A549 (cell line): ENCODE measurements around the gene KNDC1. TPM values are rescaled to one million over a fixed set of nuclear protein-coding genes. Genes with fewer than 3 reads are reported as not detected.

Experiments used
- ATAC-seq, 2 experiments: fragments of 200-7000 bp in 1 of 2; fragments of >200 bp in 1 of 2; cut with Nextera tagmentation in 1 of 2; cut with Tn5 transposase in 1 of 2; 3 replicates each; pipeline versions ENCODE4 v1.8.0 to v1.9.1; 2018 to 2020; ENCODE audit warnings: mild to moderate bottlenecking in 1 of 2, moderate library complexity in 1 of 2
- CTCF ChIA-PET: fragments of 300-600 bp; sonication (Branson Sonifier 250); formaldehyde crosslinking; extraction: SDS; loops from one replicate; lab custom pipeline; 2021; ENCODE audit warnings: antibody characterized with exemption, inconsistent platforms; lab: Yijun Ruan, JAX
- POLR2A ChIA-PET: fragments of 350-600 bp; formaldehyde crosslinking; extraction: SDS; loops from one replicate; lab custom pipeline; 2021; ENCODE audit warnings: antibody characterized with exemption, inconsistent platforms; lab: Yijun Ruan, JAX
- DNase-seq, 2 experiments: peaks; one replicate each; pipeline versions ENCODE4 v3.0.0 to v3.0.0-alpha.2; 2011 to 2016; ENCODE audit warnings: low read depth in 1 of 2, low spot score in 1 of 2
- FAIRE-seq: peaks from 2 replicates; lab custom pipeline; 2011; peaks lifted over from hg19 to GRCh38; lab: Jason Lieb, UNC
- H3K27ac ChIP-seq, 2 experiments: fragments of >200 bp; sonication (Bioruptor Twin); formaldehyde crosslinking; 3 replicates each; pipeline ENCODE4 v1.5.1; 2016 to 2017
- H3K4me1 ChIP-seq: fragments of >200 bp; sonication (Bioruptor Twin); formaldehyde crosslinking; 3 replicates; pipeline ENCODE4 v1.6.1; 2016
- H3K4me2 ChIP-seq: fragments of >200 bp; sonication (Bioruptor Twin); formaldehyde crosslinking; 3 replicates; pipeline ENCODE4 v1.6.1; 2016
- H3K4me3 ChIP-seq: fragments of >200 bp; sonication (Bioruptor Twin); formaldehyde crosslinking; 3 replicates; pipeline ENCODE4 v1.5.1; 2016
- H3K9me3 ChIP-seq: fragments of >200 bp; sonication (Bioruptor Twin); formaldehyde crosslinking; 3 replicates; pipeline ENCODE4 v1.6.1; 2016
- BHLHE40 ChIP-seq: IDR thresholded peaks from 2 replicates; pipeline ENCODE4 v1.6.1; 2012; ENCODE audit warnings: low read depth, low read length, inconsistent platforms
- CBX2 ChIP-seq: fragments of 200-600 bp; sonication (generic); IDR thresholded peaks from 2 replicates; pipeline ENCODE4 v1.6.1; 2016; ENCODE audit warnings: low read depth, mild to moderate bottlenecking, borderline replicate concordance
- EHF ChIP-seq: fragments of 250-450 bp; sonication (Bioruptor Pico); IDR thresholded peaks from 2 replicates; pipeline ENCODE4 v1.5.0; 2020; ENCODE audit warnings: mild to moderate bottlenecking
- EHMT2 ChIP-seq: fragments of 200-600 bp; sonication (generic); IDR thresholded peaks from 2 replicates; pipeline ENCODE4 v1.6.1; 2016; ENCODE audit warnings: antibody characterized with exemption, low read depth, mild to moderate bottlenecking, moderate library complexity
- EP300 ChIP-seq, 2 experiments: fragments of >200 bp; sonication (Bioruptor Twin); formaldehyde crosslinking; IDR thresholded peaks; 2 replicates in 1 of 2; 3 replicates in 1 of 2; pipeline ENCODE4 v1.6.1; 2016 to 2017
- ESRRA ChIP-seq: fragments of 150-350 bp; IDR thresholded peaks from 2 replicates; pipeline ENCODE4 v1.6.1; 2014; ENCODE audit warnings: mild to moderate bottlenecking, low read length, borderline replicate concordance
- FOSB ChIP-seq: fragments of 250-450 bp; sonication (Bioruptor Pico); IDR thresholded peaks from 2 replicates; pipeline ENCODE4 v1.5.0; 2020; ENCODE audit warnings: mild to moderate bottlenecking, moderate library complexity
- HDAC2 ChIP-seq: fragments of 200-600 bp; sonication (generic); IDR thresholded peaks from 2 replicates; pipeline ENCODE4 v1.6.1; 2016
- HES2 ChIP-seq: fragments of >200 bp; sonication (Bioruptor Twin); formaldehyde crosslinking; IDR thresholded peaks from 2 replicates; pipeline ENCODE4 v1.6.1; 2016
- HOXA7 ChIP-seq: fragments of 250-450 bp; sonication (Bioruptor Pico); IDR thresholded peaks from 2 replicates; pipeline ENCODE4 v1.5.0; 2020; ENCODE audit warnings: mild to moderate bottlenecking, moderate library complexity
- HOXB13 ChIP-seq: fragments of 250-450 bp; sonication (Bioruptor Pico); IDR thresholded peaks from 2 replicates; pipeline ENCODE4 v1.5.0; 2020; ENCODE audit warnings: low read depth, mild to moderate bottlenecking, moderate library complexity
- JUN ChIP-seq, 2 experiments: fragments of >200 bp; sonication (Bioruptor Twin); formaldehyde crosslinking; IDR thresholded peaks; 2 replicates in 1 of 2; 3 replicates in 1 of 2; pipeline ENCODE4 v1.6.1; 2016 to 2017
- JUNB ChIP-seq: fragments of >200 bp; sonication (Bioruptor Twin); formaldehyde crosslinking; IDR thresholded peaks from 2 replicates; pipeline ENCODE4 v1.6.1; 2016
- NR3C1 ChIP-seq: fragments of >200 bp; sonication (Bioruptor Twin); formaldehyde crosslinking; IDR thresholded peaks from 3 replicates; pipeline ENCODE4 v1.6.1; 2017
- POLR2AphosphoS2 ChIP-seq: conservative IDR thresholded peaks from 2 replicates; pipeline ENCODE4 v1.6.1; 2012; ENCODE audit warnings: low read length, improper control_type of control experiment, inconsistent platforms
- RAD21 ChIP-seq, 2 experiments: fragments of >200 bp in 1 of 2; sonication (Bioruptor Twin) in 1 of 2; formaldehyde crosslinking in 1 of 2; IDR thresholded peaks in 1 of 2; conservative IDR thresholded peaks in 1 of 2; 2 replicates in 1 of 2; 3 replicates in 1 of 2; pipeline ENCODE4 v1.6.1; 2012 to 2018; ENCODE audit warnings: inconsistent platforms in 1 of 2
- RFX5 ChIP-seq: fragments of 450-650 bp; IDR thresholded peaks from 2 replicates; pipeline ENCODE4 v1.7.1; 2014; ENCODE audit warnings: antibody characterized with exemption, mild to moderate bottlenecking, moderate library complexity
- ZFP36 ChIP-seq: fragments of 450-650 bp; IDR thresholded peaks from 2 replicates; pipeline ENCODE4 v1.6.1; 2014; ENCODE audit warnings: borderline replicate concordance; ENCODE audit not compliant: partially characterized antibody
- WGBS: methylation state at CpG from one replicate; pipeline ENCODE4 v1.1.6; 2017; ENCODE audit errors: missing lambda C conversion rate; 5-methylcytosine and 5-hydroxymethylcytosine counted together
- polyA plus RNA-seq, 4 experiments: library from polyadenylated mRNA; depleted of rRNA in 3 of 4; stranded (reverse); fragments of >200 nt; fragmentation: RNase III in 1 of 4; extraction: RNeasy Plus Mini Kit Qiagen cat#74134 plus additional on column Dnase treatment in 1 of 4; gene quantifications; 2 replicates in 3 of 4; 3 replicates in 1 of 4; pipeline ENCODE4 v1.2.3, GENCODE V29; 2011 to 2017
- TF ChIP-seq, protein P1 (sequence below): IDR thresholded peaks from 2 replicates; pipeline ENCODE4 v1.6.1; 2012; ENCODE audit warnings: low read depth, borderline replicate concordance
- TF ChIP-seq, protein P2 (sequence below): fragments of 250-450 bp; sonication (Bioruptor Pico); IDR thresholded peaks from 2 replicates; pipeline ENCODE4 v1.5.0; 2020; ENCODE audit warnings: low read depth, mild to moderate bottlenecking, moderate library complexity
- TF ChIP-seq, protein P3 (sequence below): fragments of 150-350 bp; IDR thresholded peaks from 2 replicates; pipeline ENCODE4 v1.6.1; 2014; ENCODE audit warnings: low read depth, mild to moderate bottlenecking, low read length

The KNDC1 gene
- polyA plus RNA-seq, 2 of the 4 experiments (the other 2 are of a cell fraction): 0.56 to 0.63 TPM

DNA sequence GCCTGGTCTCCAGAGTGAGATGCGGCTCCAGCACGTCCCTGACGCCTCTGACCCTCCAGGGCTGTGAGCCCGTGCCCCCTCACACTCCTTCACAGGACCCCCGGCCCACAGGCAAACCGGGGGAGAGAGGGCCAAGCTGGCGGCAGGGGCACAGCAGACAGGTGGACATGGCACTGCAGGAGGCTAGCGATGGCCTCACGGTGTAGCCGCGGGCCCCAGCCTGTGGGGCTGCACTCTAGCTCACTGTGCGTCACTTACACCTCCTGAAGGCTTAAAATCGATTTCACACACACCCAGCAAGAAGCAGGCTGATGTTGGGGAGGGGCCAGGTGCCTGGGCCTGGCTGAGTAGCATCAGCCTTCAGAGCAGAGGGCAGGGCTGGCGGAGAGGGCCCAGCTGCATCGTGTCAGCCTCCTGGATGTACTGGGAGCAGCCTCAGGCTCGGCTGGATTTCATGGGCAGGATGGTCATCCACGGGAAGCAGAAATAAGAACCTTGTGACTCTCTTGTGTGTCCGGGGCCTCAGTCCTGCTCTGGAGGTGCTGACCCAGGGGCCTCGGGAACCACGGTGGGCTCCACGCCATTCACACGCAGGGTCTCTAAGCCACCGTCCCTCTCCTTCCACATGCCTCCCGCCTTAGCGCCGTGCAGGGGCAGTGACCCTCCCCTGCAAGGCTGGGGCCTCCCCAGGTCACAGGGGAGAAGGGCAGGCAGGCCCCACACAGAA lies 19.4 kb upstream of the KNDC1 start:
- Histone ChIP-seq H3K4me2 (no peak overlapping the region), H3K4me1 (peaks cover 6% of the 10 kb centered on the region; the same call in 2 of the 3 replicates), H3K27ac (no peak overlapping the region), H3K9me3 (no peaks in the 10 kb centered on the region), H3K4me3 (no peak overlapping the region)
- 75% methylated on average over 18 of the region's 26 CpGs for WGBS
- POLR2A ChIA-PET: no interaction called here
- no peak for DNase-seq
- TF ChIP-seq, protein P1, sequence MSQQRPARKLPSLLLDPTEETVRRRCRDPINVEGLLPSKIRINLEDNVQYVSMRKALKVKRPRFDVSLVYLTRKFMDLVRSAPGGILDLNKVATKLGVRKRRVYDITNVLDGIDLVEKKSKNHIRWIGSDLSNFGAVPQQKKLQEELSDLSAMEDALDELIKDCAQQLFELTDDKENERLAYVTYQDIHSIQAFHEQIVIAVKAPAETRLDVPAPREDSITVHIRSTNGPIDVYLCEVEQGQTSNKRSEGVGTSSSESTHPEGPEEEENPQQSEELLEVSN: no peak
- TF ChIP-seq FOSB (no peak), EP300 (IDR thresholded peaks at IDR 0.05) (no peak)
- FAIRE-seq: no peak
- no peak; a peak in 1 of 6 replicates for ATAC-seq
- CTCF ChIA-PET: interaction anchor here (1.4 to 1.6 kb wide), 2 partner anchors 86 to 201 kb away, joined by 3 to 4 read pairs; no protein-coding TSS in a partner anchor

DNA sequence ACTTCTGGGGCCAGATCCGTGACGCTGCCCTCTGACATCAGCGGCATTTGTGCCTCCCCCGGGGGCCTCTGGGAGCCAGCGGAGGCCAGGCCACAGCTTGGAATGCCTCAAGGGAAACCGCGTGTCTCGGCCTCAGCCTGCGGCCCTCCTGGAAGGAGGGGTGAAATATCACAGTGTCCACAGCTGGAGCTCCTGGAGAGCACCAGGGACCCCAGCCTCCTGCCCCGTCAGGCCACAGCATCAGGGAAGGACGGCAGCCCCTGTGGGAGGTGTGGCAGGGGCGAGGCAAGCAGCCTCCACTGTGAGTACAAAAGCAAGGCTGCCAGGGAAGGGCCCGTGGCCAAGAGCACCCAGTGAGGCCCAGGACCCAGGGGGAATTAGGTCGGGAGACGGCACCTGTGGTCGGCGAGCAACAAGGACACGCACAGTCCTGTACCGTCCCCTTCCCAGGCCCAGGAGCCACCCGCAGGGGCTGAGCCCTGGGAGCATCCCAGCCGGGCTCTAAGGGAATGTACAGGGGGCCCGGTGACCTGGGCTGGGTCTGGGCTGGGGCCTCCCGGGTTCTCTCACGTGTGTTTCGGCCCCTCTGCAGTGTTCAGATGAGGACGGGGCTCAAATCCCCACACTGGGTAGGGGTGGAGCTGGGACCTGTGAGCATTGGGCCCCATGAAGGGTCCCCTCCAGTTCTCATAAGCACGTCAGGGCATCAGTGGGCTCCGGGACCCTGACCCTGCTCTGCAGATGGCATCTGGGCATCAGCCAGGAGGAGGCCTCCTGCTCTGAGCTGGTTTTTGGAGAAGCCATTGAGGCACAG lies 18.7 kb upstream of the KNDC1 start:
- no peak for TF ChIP-seq RAD21 (conservative IDR thresholded peaks at IDR 0.05 in 1 of 2, IDR thresholded peaks at IDR 0.05 in 1 of 2)
- no peak for TF ChIP-seq ZFP36
- no peak for TF ChIP-seq NR3C1
- TF ChIP-seq, protein P2, sequence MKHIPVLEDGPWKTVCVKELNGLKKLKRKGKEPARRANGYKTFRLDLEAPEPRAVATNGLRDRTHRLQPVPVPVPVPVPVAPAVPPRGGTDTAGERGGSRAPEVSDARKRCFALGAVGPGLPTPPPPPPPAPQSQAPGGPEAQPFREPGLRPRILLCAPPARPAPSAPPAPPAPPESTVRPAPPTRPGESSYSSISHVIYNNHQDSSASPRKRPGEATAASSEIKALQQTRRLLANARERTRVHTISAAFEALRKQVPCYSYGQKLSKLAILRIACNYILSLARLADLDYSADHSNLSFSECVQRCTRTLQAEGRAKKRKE (CRISPR knock-in tag): no peak
- no peak for TF ChIP-seq EHMT2
- no peak for TF ChIP-seq HES2
- no peak for TF ChIP-seq POLR2AphosphoS2
- no peak for TF ChIP-seq BHLHE40
- no peak for TF ChIP-seq HOXA7
- TF ChIP-seq JUN (IDR thresholded peaks at IDR 0.05): no peak
- no peak for TF ChIP-seq HDAC2
- no peak for TF ChIP-seq JUNB
- TF ChIP-seq RFX5: no peak
- TF ChIP-seq EP300 (IDR thresholded peaks at IDR 0.05): no peak
- TF ChIP-seq ESRRA: no peak
- no peak for TF ChIP-seq HOXB13
- no peak for TF ChIP-seq CBX2
- ATAC-seq (no peak), FAIRE-seq (no peak), DNase-seq (no peak)
- CTCF ChIA-PET: interaction anchor here (1.6 kb wide), 1 partner anchor 201 kb away, joined by 4 read pairs; no protein-coding TSS in a partner anchor
- H3K27ac ChIP-seq: no peak overlapping the region
- POLR2A ChIA-PET: no interaction called here
- H3K4me2 ChIP-seq: no peak overlapping the region
- no peak overlapping the region for H3K4me3 ChIP-seq
- H3K4me1 ChIP-seq: peaks cover 14% of the 10 kb centered on the region; the same call in 2 of the 3 replicates
- no peaks in the 10 kb centered on the region for H3K9me3 ChIP-seq
- 80% methylated on average over 20 of the region's 28 CpGs for WGBS

DNA sequence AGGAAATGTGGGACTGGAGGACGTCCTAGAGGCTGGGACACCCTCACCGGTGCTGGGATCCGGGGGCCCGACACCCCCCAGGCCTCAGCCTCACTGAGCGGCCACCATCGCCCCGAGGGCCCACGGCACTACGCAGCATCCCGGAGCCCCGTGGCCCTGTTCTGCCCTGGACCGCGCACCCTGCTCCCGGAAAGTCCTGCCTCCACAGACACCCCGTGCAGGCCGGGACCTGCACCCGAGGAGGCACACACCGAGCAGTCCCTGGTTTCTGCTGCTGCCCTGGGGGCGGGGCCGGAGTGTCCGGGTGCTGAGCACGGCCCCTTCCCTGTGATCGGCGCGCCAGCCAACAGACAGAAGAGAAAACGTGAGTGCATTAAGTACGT lies 18.1 kb upstream of the KNDC1 start:
- ChIA-PET POLR2A (no interaction called here), CTCF (no interaction called here)
- WGBS: 65% methylated on average over 17 of the region's 27 CpGs
- ATAC-seq: no peak
- Histone ChIP-seq H3K9me3 (no peaks in the 10 kb centered on the region), H3K4me3 (no peak overlapping the region), H3K4me2 (no peak overlapping the region), H3K27ac (no peak overlapping the region), H3K4me1 (peaks cover 14% of the 10 kb centered on the region; the same call in 2 of the 3 replicates)
- FAIRE-seq: no peak
- TF ChIP-seq, protein P3, sequence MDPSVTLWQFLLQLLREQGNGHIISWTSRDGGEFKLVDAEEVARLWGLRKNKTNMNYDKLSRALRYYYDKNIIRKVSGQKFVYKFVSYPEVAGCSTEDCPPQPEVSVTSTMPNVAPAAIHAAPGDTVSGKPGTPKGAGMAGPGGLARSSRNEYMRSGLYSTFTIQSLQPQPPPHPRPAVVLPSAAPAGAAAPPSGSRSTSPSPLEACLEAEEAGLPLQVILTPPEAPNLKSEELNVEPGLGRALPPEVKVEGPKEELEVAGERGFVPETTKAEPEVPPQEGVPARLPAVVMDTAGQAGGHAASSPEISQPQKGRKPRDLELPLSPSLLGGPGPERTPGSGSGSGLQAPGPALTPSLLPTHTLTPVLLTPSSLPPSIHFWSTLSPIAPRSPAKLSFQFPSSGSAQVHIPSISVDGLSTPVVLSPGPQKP: no peak
- TF ChIP-seq EHF: no peak
- no peak for DNase-seq
